Superior temporal gyrus (tissue), 1 donor: ENCODE measurements around the gene DLG2.

Experiments
- DNase-seq: peaks from one replicate; pipeline ENCODE4 v3.0.0-alpha.2; 2016; ENCODE audit errors: extremely low spot score

DLG2 gene

GRCh38 chr11:84129961-84130576, 1497.1 kb downstream of the DLG2 start:
- no peak for DNase-seq

GRCh38 chr11:84128840-84129239, 1498.3 kb downstream of the DLG2 start:
- no peak for DNase-seq

- no peak for DNase-seq
Observed at GRCh38 chr11:84117394-84117793, 1509.8 kb downstream of the DLG2 start.

- DNase-seq: no peak
Observed at GRCh38 chr11:84106541-84106940, 1520.6 kb downstream of the DLG2 start.

GRCh38 chr11:84105148-84105547, 1522.0 kb downstream of the DLG2 start:
- DNase-seq: peak; percentile 51

GRCh38 chr11:84103096-84103495, 1524.0 kb downstream of the DLG2 start:
- DNase-seq: peak; percentile 83

GRCh38 chr11:84097186-84097585, 1530.0 kb downstream of the DLG2 start:
- no peak for DNase-seq

- peak; percentile 73 for DNase-seq
Observed at GRCh38 chr11:84091212-84091986, 1535.7 kb downstream of the DLG2 start.

- peak; percentile 96 for DNase-seq
Observed at GRCh38 chr11:84089072-84090057, 1537.8 kb downstream of the DLG2 start.

- DNase-seq: no peak
Observed at GRCh38 chr11:84071851-84072250, 1555.3 kb downstream of the DLG2 start.

- no peak for DNase-seq
Observed at GRCh38 chr11:84069048-84069447, 1558.1 kb downstream of the DLG2 start.

GRCh38 chr11:84061726-84062125, 1565.4 kb downstream of the DLG2 start:
- DNase-seq: no peak

- DNase-seq: no peak
Observed at GRCh38 chr11:84056653-84057376, 1570.3 kb downstream of the DLG2 start.

GRCh38 chr11:84045146-84045545, 1582.0 kb downstream of the DLG2 start:
- no peak for DNase-seq

GRCh38 chr11:84044706-84045105, 1582.4 kb downstream of the DLG2 start:
- DNase-seq: no peak

- no peak for DNase-seq
Observed at GRCh38 chr11:84036664-84037194, 1590.4 kb downstream of the DLG2 start.

GRCh38 chr11:84035645-84036044, 1591.5 kb downstream of the DLG2 start:
- DNase-seq: no peak

- no peak for DNase-seq
Observed at GRCh38 chr11:84034484-84034883, 1592.7 kb downstream of the DLG2 start.

- no peak for DNase-seq
Observed at GRCh38 chr11:84024266-84024665, 1602.9 kb downstream of the DLG2 start.

- peak; percentile 64 for DNase-seq
Observed at GRCh38 chr11:84022695-84023094, 1604.4 kb downstream of the DLG2 start.

GRCh38 chr11:84022201-84022600, 1604.9 kb downstream of the DLG2 start:
- DNase-seq: peak; percentile 91
